ENCODE results near the gene AK8.

- no peak for TF ChIP-seq CTCF (IDR thresholded peaks at IDR 0.05)
- TF ChIP-seq POLR2A (IDR thresholded peaks at IDR 0.05): no peak
Observed at GRCh38 chr9:132699956-132700355, 178.1 kb downstream of the AK8 start.
